Activated CD4-positive, alpha-beta T cell treated with anti-CD3 and anti-CD28 coated beads, Interleukin-2, amount 10 ng/mL, durations not matched to agents 24 days and 14 days (primary cell): ENCODE data around the gene SLF2. TPM values are rescaled to one million over a fixed set of nuclear protein-coding genes. Genes with fewer than 3 reads are reported as not detected.

Source experiments
- DNase-seq: peaks from one replicate; pipeline ENCODE4 v3.0.0; 2022
- H3K27ac Mint-ChIP-seq: one replicate; pipeline ENCODE4 v1.8.0; 2022; ENCODE audit warnings: mild to moderate bottlenecking, mixed read lengths
- H3K27me3 Mint-ChIP-seq: one replicate; pipeline ENCODE4 v1.8.0; 2022; ENCODE audit warnings: mixed read lengths
- H3K36me3 Mint-ChIP-seq: one replicate; pipeline ENCODE4 v1.8.0; 2022; ENCODE audit warnings: low read depth, mild to moderate bottlenecking, mixed read lengths
- H3K4me1 Mint-ChIP-seq: one replicate; pipeline ENCODE4 v1.8.0; 2021; ENCODE audit warnings: mixed read lengths
- H3K4me3 Mint-ChIP-seq: one replicate; pipeline ENCODE4 v1.8.0; 2022; ENCODE audit warnings: mild to moderate bottlenecking, moderate library complexity, mixed read lengths
- H3K9me3 Mint-ChIP-seq: one replicate; pipeline ENCODE4 v1.8.0; 2021; ENCODE audit warnings: mixed read lengths
- intact Hi-C: fragments of 100-400 bp; cut with micrococcal nuclease; formaldehyde crosslinking; loops from one replicate; pipeline ENCODE4 v1.15.1; 2023
- total RNA-seq: library from RNA; stranded (reverse); gene quantifications from 2 replicates; pipeline ENCODE4 v1.2.3, GENCODE V29; 2022

Gene SLF2
- total RNA-seq, 1 donor from 2014 or later: 35.3 TPM

GRCh38 chr10:101003639-101004206, 91.0 kb downstream of the SLF2 start:
- Mint-ChIP-seq H3K27ac (no peak overlapping the region), H3K4me1 (peaks cover 4% of the 10 kb centered on the region), H3K27me3 (no peaks in the 10 kb centered on the region), H3K36me3 (no peaks in the 10 kb centered on the region), H3K4me3 (no peak overlapping the region), H3K9me3 (no peaks in the 10 kb centered on the region)
- no peak for DNase-seq
- intact Hi-C loops: no loop called here

- no peak overlapping the region for H3K4me3 Mint-ChIP-seq
- DNase-seq: no peak
- no peaks in the 10 kb centered on the region for H3K9me3 Mint-ChIP-seq
- no peaks in the 10 kb centered on the region for H3K27me3 Mint-ChIP-seq
- intact Hi-C loops: no loop called here
- no peak overlapping the region for H3K27ac Mint-ChIP-seq
- H3K36me3 Mint-ChIP-seq: no peaks in the 10 kb centered on the region
- peaks cover 3% of the 10 kb centered on the region for H3K4me1 Mint-ChIP-seq
These were observed 92.6 kb downstream of the SLF2 start for GRCh38 chr10:101005361-101005760.

- H3K9me3 Mint-ChIP-seq: no peaks in the 10 kb centered on the region
- H3K36me3 Mint-ChIP-seq: no peaks in the 10 kb centered on the region
These were observed 93.3 kb downstream of the SLF2 start for GRCh38 chr10:101005869-101006567.

GRCh38 chr10:101006593-101007098, 93.9 kb downstream of the SLF2 start:
- no peaks in the 10 kb centered on the region for H3K27me3 Mint-ChIP-seq
- H3K4me1 Mint-ChIP-seq: no peaks in the 10 kb centered on the region
- H3K4me3 Mint-ChIP-seq: no peak overlapping the region
- intact Hi-C loops: no loop called here
- DNase-seq: no peak
- no peak overlapping the region for H3K27ac Mint-ChIP-seq
- no peaks in the 10 kb centered on the region for H3K9me3 Mint-ChIP-seq
- no peaks in the 10 kb centered on the region for H3K36me3 Mint-ChIP-seq

More at GRCh38 chr10:101005869-101006567, 93.3 kb downstream of the SLF2 start:
- H3K27me3 Mint-ChIP-seq: no peaks in the 10 kb centered on the region
- peaks cover 2% of the 10 kb centered on the region for H3K4me1 Mint-ChIP-seq
- H3K4me3 Mint-ChIP-seq: no peak overlapping the region
- intact Hi-C loops: no loop called here
- no peak overlapping the region for H3K27ac Mint-ChIP-seq
- no peak for DNase-seq

GRCh38 chr10:101007099-101007711, 94.4 kb downstream of the SLF2 start:
- Mint-ChIP-seq H3K27ac (no peak overlapping the region), H3K9me3 (no peaks in the 10 kb centered on the region), H3K27me3 (no peaks in the 10 kb centered on the region), H3K4me1 (no peaks in the 10 kb centered on the region), H3K4me3 (no peak overlapping the region), H3K36me3 (no peaks in the 10 kb centered on the region)
- DNase-seq: no peak
- intact Hi-C loops: no loop called here

GRCh38 chr10:101007915-101008822, 95.4 kb downstream of the SLF2 start:
- Mint-ChIP-seq H3K36me3 (no peaks in the 10 kb centered on the region), H3K4me1 (peaks cover 7% of the 10 kb centered on the region), H3K9me3 (no peaks in the 10 kb centered on the region), H3K27ac (no peak overlapping the region), H3K27me3 (peaks cover 3% of the 10 kb centered on the region), H3K4me3 (no peak overlapping the region)
- intact Hi-C loops: no loop called here
- DNase-seq: no peak

- Mint-ChIP-seq H3K4me1 (peaks cover 9% of the 10 kb centered on the region), H3K9me3 (no peaks in the 10 kb centered on the region), H3K4me3 (no peak overlapping the region), H3K27ac (no peak overlapping the region), H3K27me3 (peaks cover 5% of the 10 kb centered on the region), H3K36me3 (no peaks in the 10 kb centered on the region)
- intact Hi-C loops: no loop called here
- no peak for DNase-seq
These were observed 96.2 kb downstream of the SLF2 start for GRCh38 chr10:101008823-101009423.

GRCh38 chr10:101010329-101010728, 97.6 kb downstream of the SLF2 start:
- intact Hi-C loops: no loop called here
- no peaks in the 10 kb centered on the region for H3K36me3 Mint-ChIP-seq
- peaks cover 10% of the 10 kb centered on the region for H3K27me3 Mint-ChIP-seq
- H3K27ac Mint-ChIP-seq: no peak overlapping the region
- H3K9me3 Mint-ChIP-seq: no peaks in the 10 kb centered on the region
- H3K4me3 Mint-ChIP-seq: no peak overlapping the region
- DNase-seq: no peak
- peaks cover 23% of the 10 kb centered on the region for H3K4me1 Mint-ChIP-seq

- DNase-seq: no peak
- no peaks in the 10 kb centered on the region for H3K36me3 Mint-ChIP-seq
- H3K27me3 Mint-ChIP-seq: peaks cover 19% of the 10 kb centered on the region
- no peak overlapping the region for H3K27ac Mint-ChIP-seq
- H3K4me3 Mint-ChIP-seq: no peak overlapping the region
- H3K4me1 Mint-ChIP-seq: peaks cover 24% of the 10 kb centered on the region
- intact Hi-C loops: no loop called here
- no peaks in the 10 kb centered on the region for H3K9me3 Mint-ChIP-seq
These were observed 99.0 kb downstream of the SLF2 start for GRCh38 chr10:101011517-101012423.

GRCh38 chr10:101012525-101013364, 100.0 kb downstream of the SLF2 start:
- H3K36me3 Mint-ChIP-seq: no peaks in the 10 kb centered on the region
- H3K4me1 Mint-ChIP-seq: peaks cover 26% of the 10 kb centered on the region
- intact Hi-C loops: loop anchor here (1.0 kb wide), 2 partner anchors 14 to 19 kb away; partner anchors contain the start of genes PDZD7 and SFXN3
- peaks cover 28% of the 10 kb centered on the region for H3K27me3 Mint-ChIP-seq
- H3K27ac Mint-ChIP-seq: peak overlapping the region; percentile 81
- no peaks in the 10 kb centered on the region for H3K9me3 Mint-ChIP-seq
- H3K4me3 Mint-ChIP-seq: no peak overlapping the region
- peak; percentile 92 for DNase-seq

- Mint-ChIP-seq H3K27me3 (peaks cover 32% of the 10 kb centered on the region), H3K36me3 (no peaks in the 10 kb centered on the region), H3K4me3 (no peak overlapping the region), H3K4me1 (peaks cover 27% of the 10 kb centered on the region), H3K27ac (peak overlapping the region; percentile 81), H3K9me3 (no peaks in the 10 kb centered on the region)
- no peak for DNase-seq
- intact Hi-C loops: loop anchor here (1.0 kb wide), 2 partner anchors 15 to 18 kb away; partner anchors contain the start of genes PDZD7 and SFXN3
These were observed 100.6 kb downstream of the SLF2 start for GRCh38 chr10:101013365-101013825.
